ENCODE data around the gene LRRC8B.
"Not testable (repeated sequence)": the region's sequence is repeated elsewhere in the genome, so short reads cannot be mapped to it uniquely, and the experiment has no call there.

The LRRC8B gene

DNA sequence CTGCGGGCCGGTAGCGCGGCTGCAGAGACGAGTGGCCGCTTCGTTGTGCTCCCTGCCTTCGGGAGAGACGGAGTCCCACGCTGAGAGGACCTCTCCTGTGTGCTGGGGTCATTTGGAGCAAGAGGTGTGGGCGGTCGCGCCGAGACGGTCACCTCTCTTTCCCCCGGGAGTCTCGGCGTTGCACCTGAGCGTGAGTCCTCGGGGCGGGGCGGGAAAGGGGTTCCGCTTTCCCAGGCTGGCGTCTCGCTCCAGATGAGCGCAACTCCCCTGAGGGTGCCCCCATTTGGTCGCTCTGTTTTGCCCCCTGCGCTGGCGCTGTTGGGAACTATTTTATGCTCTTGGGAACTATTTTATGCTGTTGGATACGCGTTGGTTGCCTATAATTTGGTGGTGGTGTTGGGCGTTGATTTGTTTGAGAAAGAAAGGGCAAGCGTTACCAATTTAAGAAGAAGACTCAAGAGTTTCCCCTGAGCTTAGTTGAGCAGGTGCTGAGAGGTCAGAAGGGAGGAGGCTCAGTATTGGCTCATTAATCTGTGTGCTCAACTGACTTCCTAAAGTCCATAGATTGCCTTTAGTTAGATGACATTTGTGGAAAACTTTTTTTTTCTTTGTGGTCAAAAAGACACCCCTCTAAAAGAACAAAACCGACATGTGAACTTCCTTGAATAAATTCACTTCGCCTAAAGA lies 683 bp downstream of the LRRC8B start:
- DNase-seq, result peak; percentile 14

DNA sequence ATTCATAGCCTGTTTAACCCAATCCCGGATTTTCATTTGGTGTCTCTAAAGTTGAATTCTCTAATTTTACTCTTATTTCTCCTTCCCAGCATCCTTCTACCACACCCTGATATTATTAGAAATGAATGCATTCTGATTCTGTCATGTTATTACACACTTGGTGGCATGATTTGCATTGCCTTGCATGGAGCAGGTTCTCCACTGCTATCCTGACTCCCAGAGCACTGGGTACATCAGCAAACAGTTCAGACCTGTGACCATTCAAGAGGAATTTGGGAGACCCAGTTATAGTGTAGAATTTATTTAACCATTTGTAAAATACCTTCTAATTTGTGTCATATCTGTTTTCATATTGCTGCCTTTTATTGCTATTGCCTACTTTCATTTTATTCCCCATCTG lies 2.6 kb downstream of the LRRC8B start:
- DNase-seq, result no peak

- DNase-seq, result no peak
Observed at GRCh38 chr1:89527750-89528381, 3.2 kb downstream of the LRRC8B start.

GRCh38 chr1:89528382-89528780 lies 3.8 kb downstream of the LRRC8B start:
- no peak for DNase-seq

- DNase-seq, result no peak
Observed at GRCh38 chr1:89529196-89529595, 4.6 kb downstream of the LRRC8B start.

DNA sequence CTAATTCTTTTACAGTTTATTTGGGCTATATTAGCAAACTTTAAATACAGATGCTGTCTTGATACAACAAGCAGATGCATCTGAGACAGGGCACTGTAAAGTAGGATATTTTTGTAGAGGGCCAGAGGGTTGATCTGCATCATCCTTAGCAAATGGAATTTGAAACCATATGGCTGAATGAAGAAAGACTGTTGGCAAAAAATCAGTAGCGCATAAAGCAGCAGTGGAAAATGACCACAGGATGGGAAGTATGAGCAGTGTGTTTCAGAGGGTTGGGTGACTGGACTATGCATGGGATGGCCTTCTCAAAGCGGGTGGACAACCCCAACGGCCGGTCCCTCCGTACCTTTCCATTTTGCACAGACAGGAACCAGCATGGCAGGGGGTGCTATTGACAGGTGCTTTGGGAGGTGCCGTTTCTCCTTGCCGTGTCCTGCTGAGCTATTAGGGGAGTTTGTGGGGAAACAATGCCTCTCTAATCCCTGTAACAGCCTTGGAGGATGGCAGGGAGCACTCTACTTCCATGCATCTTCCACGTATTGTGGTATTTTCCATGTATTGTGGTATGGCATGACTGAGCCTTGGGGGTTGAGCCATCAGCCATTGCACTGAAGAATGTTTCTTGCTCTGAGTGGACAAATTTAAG lies 5.9 kb downstream of the LRRC8B start:
- no peak for DNase-seq

DNA sequence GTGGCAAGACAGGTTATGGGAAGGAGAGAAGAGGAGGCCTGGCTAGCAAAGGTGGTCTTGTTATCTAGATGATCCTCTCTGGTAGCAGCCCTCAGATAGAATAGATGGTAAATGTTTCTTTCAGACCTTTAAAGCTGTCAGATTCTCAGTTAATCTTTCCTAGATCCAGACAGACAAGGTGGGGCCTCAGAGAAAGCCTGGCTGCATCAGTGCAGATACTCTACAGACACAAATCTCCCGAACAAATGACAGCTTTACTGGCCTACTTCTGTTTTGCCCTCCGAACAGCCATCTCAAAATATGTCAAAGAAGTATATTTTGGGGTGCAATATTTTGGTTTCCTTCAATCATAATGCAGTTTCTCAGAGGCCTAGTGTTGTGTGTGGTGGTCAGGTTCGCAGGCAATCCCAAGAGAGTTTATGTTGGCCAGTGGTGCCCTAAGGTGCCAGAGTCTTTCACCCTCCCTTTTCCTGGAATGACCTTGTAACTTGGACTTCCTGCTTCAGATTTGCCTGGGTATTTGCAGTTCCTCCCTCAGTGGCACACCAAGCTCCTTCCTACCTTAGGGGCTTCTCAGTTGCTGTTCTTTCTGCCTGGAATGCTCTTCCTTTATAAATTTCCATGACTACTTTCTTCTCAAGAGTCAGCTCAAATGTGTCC lies 7.0 kb downstream of the LRRC8B start:
- DNase-seq, result no peak

GRCh38 chr1:89532228-89532627 lies 7.6 kb downstream of the LRRC8B start:
- no peak for DNase-seq

GRCh38 chr1:89532866-89533265 lies 8.2 kb downstream of the LRRC8B start:
- no peak for DNase-seq

DNA sequence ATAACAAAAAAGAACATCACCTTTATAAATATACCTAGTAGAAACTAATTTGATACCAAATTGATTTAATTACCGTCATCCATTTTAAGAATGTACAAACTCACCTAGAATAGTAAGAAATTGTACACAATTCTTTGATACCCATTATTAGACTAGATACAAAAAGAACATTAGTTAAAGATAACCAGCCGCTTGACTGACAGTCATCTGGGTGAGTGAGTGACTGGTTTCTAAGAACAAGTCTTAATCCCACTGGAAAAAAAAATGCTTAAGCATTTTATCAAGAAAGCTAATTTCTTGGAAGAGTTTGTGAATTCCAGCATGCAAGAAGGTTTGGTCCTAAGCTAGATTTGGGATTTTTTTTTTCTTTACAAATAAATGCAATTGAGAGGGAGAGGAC lies 10.9 kb downstream of the LRRC8B start:
- no peak for DNase-seq

- no peak for DNase-seq
Observed at GRCh38 chr1:89536555-89537341, 12.1 kb downstream of the LRRC8B start.

DNA sequence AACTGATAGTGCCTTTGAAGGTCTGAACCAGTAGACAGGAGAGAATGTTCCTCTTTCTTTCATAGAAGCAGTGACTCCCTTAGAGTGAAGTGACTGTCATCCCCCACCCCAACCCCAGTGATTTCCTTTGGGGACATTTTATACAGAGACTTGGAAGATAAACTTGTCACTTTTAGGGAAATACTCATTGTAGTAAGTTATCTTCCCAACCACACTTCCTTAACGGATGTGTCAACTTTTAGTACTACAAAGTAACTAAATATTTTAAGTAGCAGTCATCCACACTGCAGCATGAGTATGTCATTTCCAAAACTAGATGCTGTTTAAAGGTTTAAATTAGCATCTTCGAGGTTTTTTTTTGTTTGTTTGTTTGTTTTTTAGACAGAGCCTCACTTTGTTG lies 13.7 kb downstream of the LRRC8B start:
- no peak for DNase-seq

DNA sequence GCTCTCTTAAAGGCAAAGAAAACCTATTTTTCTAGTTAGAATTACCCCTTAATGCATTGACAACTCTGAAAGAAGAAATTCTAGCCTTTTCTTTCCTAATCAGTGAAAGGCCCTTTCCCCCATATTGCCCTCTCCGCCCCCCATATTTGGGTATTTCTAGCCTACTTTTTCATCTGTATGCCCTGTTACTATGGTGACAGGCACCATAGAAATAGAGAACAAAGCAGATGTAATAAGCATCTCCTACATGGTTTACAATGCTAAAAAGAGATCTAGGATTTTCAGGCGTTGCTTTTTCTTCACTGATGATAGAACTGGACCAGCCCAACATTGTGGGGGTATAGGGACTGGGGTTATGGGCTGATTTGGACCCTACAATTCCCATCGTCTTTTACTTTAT lies 14.5 kb downstream of the LRRC8B start:
- no peak for DNase-seq

- DNase-seq, result no peak
Observed at GRCh38 chr1:89540406-89540970, 15.9 kb downstream of the LRRC8B start.

- DNase-seq, result no peak
Observed at GRCh38 chr1:89542345-89542744, 17.7 kb downstream of the LRRC8B start.

DNA sequence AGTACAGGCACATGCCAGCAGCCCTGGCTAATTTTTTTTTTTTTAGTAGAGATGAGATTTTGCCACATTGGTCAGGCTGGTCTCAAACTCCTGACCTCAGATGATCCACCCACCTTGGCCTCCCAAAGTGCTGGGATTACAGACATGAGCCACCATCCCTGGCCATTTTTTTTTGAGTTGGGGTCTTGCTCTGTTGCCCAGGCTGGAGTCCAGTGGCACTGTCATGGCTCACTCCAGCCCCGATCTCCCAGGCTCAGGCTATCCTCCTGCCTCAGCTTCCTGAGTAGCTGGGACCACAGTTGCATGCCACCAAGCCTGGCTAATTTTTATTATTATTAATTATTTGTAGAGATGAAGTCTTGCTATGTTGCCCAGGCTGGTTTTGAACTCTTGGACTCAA lies 19.0 kb downstream of the LRRC8B start:
- not testable (repeated sequence) for DNase-seq

DNA sequence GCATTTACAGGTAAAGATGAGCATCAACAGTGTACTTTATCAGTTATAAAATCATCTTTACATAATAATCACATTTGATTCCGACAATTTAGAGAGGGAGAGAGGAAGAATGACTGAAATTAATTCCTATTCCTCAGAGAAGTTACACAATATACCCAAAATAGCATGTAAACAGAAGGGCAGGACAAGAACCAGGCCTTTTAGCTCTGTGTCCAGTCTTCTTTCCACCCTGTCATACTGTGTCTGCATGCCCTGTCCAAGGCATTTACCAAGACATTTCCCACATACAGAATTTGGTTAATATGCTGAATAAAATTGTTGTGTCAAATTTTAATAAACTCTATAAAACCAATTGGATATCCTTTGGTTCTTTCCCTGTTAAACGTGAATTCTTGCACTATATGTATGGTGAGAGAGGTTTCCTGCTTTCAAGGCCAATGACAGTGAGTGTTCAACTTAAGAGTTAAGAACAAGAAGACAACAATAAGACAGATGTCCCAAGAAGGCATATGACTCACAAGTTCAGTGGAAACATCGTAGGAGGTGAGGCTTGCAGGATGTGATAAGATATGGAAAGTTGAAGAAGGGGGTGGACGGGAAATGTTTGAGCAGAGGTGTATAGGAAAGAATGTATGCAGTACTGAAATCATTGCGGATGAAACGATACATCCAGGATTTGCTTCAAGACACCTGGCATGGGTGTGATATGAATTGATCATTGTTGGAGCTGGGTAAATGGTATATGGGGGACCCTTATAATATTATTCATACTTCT lies 20.8 kb downstream of the LRRC8B start:
- DNase-seq, result no peak

DNA sequence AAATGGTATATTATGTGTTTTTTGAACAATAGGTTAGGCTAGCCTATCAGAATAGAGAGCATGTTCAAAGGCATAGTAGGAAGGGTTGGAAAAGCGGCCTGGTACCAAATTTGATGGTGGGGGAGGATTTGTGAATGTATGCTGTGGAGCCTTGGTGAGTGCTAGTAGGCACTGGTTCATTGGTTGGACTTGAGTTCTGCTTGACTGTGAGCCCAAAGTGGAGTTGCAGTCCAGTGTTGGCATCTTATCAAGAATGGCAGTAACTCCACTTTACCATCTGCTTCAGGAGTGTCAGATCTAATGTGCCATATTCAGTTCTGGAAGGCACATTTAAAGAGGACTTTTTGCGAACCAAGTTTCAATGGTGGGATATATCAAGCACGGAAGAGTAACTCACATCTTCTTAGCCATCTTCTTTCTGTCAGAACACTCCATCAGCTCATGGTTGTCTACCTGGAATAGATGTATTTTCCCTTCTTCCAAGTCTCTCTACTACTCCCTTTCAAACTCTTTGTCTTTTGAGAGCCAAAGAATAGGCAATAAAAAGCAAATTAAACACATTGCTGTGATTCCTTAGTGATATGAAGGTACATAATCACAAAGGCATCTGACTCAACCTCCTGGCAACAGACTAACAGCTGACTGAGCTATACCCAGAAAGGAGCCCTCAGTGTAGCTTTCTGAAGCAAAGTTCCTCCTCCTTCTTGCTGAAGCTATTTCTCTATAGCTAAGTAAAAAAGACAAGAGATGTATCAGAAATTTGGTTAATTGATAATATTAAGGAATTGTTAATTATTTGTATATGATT lies 21.7 kb downstream of the LRRC8B start:
- no peak for DNase-seq

DNA sequence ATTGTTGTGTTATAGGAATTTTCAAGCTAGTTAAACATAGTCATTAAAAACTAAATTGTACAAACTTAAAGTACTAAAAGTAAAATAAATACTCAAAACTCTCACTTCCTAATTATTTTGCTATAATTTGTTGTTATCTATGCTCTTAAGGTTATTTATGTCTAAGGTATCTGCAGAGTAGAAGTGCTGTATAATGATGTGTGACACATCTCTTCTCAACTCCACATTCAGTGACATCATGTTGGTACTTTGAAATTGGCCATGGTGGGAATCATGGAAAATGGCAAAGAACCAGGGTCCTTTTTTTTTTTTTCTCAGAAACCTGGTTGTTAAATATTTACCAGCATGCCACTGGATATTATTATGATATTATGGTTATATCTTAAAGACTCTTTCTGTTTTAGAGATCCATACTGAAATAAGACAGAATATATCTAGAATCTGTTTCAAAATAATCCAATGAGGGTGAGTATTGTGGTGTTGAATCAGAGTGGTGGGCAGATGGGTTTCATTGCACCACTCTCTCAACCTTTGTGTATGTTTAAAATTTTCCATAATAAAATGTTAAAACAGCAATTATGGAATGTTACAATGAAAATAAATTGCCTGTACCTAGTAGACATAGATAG lies 22.4 kb downstream of the LRRC8B start:
- DNase-seq, result no peak

DNA sequence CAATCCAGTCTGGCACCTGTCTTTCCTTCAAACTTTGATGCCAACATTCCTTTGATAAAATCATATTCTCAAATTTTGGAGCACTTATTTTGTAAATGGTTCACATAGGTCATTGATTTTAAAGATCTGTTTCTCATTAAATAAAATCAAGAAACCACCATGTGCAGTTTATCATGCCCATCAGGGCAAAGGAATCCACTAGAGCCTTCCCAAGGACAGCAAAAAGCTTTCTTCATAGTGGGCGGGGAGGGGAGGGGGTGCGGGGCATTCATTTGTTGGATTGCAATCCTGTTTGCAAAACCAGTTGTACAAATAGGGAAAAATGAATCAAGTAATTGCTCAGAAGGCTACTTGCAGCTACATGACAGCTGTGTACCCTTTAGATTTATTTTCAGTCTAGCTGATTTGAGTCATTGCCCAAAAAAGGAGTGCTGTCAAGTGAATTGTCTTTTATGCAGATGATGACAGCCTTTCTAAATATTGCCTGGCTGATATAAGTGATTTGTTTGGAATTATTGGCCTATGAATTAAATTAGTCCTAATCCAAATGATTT lies 23.0 kb downstream of the LRRC8B start:
- no peak for DNase-seq

Data from NCI-H1092 (cell line).